Stimulated activated CD8-positive, alpha-beta memory T cell treated with anti-CD3 and anti-CD28 coated beads, Interleukin-15, amount 100 ng/mL, for 4 hours (primary cell): ENCODE measurements around the gene GNA15.
"Not testable (repeated sequence)": the region's sequence is repeated elsewhere in the genome, so short reads cannot be mapped to it uniquely, and the experiment has no call there.

Experiments
- DNase-seq, 2 donors: peaks; one replicate each; pipeline ENCODE4 v3.0.0-alpha.2; 2020; ENCODE audit warnings: low read depth in 2 of 2

The GNA15 gene

DNA sequence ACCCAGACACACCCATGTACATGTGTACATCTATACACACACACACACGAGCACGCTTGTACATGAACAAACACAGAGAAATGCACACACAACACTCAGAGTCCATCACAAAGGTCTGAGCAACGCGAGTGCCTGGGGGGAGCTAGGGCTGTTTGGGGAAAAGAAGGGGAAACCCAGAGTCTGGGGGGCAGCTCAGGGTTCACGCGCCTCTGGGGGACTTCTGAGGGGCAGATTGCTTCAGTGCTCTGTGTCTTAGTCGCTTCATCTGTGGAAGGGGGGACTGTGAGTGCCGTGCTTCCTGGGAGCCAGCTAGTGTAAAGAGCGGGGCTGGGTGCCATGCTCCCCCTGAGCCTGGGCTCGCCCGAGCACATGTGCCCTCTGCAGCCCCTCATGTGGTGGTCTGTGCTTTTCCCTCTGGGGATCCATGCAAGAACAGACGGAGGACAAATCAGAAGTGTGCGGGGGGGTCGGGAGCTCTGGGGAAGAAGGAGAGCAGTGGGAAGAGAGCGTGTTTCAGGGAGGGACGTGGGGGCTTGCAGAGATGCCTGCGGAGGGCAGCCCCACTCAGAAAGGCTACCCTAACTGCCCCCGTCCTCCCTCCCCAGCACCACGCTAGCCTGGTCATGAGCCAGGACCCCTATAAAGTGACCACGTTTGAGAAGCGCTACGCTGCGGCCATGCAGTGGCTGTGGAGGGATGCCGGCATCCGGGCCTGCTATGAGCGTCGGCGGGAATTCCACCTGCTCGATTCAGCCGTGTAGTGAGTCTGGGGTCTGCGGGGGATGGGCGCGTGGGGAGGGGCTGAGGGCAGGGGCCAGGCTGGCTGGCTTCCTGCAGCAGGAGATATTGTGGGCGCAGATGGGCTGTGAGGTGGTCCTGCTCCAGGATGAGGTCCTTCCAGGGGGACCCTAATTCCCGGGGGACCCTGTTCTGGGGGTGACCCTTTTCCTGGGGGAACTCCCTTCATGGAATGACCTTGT, 14.0 kb downstream of the GNA15 start:
- DNase-seq, result no peak

DNA sequence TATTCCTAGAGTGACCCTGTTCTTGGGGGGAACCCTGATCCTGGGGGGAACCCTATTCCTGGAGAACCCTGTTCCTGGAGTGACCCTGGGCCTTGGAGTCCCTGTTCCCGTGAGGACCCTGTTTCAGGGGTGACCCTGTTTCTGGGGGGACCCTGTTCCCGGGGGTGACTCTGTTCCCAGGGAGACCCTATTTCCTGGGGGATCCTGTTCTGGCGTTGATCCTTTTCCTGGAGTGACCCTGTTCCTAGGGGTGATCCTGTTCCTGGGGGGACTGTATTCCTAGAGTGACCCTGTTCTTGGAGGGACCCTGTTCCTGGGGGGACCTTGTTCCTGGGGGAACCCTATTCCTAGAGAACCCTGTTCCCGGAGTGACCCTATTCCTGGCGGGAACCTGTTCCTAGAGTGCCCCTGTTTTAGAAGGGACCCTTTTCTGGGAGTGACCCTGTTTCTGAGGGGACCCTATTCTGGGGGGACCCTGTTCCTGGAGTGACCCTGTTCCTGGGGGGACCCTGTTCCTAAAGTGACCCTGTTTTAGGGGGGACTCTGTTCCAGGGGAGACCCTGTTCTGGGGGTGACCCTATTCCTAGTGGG, 15.0 kb downstream of the GNA15 start:
- DNase-seq, result no peak

DNA sequence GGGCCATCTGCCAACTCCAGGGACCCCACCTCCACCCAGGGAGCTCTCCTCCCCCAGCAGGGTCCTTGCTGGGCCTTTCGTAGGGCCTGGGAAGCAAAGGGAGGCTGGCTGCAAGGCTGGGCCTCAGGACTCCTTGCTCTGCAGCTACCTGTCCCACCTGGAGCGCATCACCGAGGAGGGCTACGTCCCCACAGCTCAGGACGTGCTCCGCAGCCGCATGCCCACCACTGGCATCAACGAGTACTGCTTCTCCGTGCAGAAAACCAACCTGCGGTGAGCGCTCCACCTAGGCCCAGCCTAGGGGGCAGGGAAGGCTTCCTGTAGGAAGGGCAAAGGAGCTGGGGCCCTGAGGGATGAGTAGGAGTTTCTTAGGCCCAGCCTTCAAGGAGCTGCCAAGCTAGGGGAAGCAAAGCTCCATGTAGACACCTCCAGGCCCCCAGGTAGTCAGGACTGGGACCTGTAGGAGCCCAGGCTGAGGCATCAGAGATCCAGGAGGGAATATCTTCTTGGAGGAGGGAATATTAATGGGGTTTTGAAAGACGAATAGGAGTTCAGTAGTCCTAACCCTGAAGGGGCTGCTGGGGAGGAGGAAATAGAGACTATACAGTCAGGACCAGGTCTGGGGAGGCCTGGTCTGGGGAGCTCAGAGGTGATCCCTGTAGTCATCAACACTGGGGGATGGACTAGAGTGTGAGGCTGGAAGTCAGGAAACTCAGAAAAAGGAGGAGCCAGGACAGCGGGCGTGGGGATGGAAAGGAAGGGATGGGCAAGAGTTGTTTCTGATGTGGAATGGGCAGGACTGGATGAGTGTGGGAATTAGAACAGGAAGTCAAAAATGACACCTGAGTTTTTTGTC, 16.0 kb downstream of the GNA15 start:
- DNase-seq, result no peak

DNA sequence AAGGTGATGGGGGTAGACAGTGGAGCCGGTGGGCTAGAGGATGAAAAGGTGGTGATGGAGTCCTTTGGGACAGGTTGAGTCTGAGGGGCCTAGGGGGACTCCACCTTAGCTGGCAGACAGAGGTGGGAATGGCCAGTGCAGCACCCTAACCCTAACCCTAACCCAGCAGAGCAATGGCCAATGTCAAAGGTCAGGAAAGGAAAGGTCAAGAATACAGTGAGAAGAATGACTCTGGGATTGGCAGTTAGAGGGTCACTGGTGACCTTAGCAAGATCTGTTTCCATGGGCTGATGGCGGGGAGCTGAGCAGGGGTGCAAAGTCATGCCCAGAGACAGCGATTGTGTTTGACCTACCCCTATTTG, 16.6 kb downstream of the GNA15 start:
- no peak for DNase-seq

- DNase-seq, result no peak
Measured at GRCh38 chr19:3153286-3154230, 17.7 kb downstream of the GNA15 start.

DNA sequence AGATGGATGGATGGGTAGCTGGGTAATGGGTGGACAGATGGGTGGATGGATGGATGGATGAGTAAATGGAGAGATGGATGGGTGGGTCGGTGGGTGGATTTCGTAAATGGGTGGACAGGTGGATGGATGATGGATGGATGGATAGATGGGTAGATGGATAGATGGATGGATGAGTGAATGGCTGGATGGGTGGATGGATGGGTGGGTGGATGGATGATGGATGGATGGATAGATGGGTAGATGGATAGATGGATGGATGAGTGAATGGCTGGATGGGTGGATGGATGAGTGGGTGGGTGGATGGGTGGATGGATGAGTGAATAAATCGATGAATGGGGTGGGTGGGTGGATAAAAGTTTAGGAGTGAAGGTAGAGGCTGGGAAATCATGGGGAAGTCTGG, 18.6 kb downstream of the GNA15 start:
- not testable (repeated sequence) for DNase-seq

GRCh38 chr19:3154957-3155736, 19.3 kb downstream of the GNA15 start:
- peak; percentile 55 to 81 for DNase-seq

DNA sequence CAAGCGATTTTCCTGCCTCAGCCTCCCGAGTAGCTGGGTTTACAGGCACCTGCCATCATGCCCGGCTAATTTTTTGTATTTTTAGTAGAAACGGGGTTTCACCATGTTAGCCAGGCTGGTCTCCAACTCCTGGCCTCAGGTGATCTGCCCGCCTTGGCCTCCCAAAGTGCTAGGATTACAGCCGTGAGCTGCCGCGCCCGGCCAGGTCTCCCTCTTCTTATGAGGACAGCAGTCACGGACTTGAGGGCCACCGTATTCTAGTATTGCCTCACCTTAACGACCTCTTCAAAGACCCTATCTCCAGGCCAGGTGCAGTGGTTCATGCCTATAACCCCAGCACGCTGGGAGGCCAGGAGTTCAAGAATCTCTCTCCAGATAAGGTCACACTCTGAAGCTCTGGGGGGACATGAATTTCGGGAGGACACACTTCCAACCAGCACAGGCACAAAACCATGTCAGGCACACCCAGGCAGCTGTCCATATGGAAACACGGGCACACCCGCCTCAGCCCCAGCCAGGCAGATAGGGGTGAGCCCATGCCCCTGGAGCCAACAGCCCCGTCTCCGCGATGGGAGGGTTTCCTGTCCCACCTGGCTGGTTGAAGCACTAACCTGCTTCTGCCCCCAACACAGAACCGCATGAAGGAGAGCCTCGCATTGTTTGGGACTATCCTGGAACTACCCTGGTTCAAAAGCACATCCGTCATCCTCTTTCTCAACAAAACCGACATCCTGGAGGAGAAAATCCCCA, 21.4 kb downstream of the GNA15 start:
- DNase-seq, result no peak

GRCh38 chr19:3159565-3159964, 23.7 kb downstream of the GNA15 start:
- no peak for DNase-seq

GRCh38 chr19:3160219-3160618, 24.4 kb downstream of the GNA15 start:
- no peak for DNase-seq

GRCh38 chr19:3161453-3161852, 25.6 kb downstream of the GNA15 start:
- no peak for DNase-seq

DNA sequence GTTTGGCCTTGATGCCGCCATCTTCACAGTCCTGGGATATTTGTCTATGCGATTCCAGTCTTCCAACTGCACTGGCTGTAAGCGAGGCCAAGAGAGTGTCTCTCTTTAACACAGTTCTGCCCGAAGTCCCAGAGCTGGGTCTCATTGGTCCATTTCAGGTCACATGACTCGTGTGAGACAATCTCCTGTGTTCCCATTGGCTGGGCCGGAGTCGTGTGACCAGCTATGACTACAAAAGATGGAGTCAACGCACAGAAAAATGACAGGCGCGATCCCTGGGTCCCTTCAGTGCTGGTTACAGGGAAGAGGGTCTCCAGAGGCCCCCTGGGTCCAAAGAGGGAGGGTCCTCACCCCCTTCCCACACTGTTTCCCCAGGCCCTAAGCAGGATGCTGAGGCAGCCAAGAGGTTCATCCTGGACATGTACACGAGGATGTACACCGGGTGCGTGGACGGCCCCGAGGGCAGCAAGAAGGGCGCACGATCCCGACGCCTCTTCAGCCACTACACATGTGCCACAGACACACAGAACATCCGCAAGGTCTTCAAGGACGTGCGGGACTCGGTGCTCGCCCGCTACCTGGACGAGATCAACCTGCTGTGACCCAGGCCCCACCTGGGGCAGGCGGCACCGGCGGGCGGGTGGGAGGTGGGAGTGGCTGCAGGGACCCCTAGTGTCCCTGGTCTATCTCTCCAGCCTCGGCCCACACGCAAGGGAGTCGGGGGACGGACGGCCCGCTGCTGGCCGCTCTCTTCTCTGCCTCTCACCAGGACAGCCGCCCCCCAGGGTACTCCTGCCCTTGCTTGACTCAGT, 26.8 kb downstream of the GNA15 start:
- DNase-seq, result no peak

DNA sequence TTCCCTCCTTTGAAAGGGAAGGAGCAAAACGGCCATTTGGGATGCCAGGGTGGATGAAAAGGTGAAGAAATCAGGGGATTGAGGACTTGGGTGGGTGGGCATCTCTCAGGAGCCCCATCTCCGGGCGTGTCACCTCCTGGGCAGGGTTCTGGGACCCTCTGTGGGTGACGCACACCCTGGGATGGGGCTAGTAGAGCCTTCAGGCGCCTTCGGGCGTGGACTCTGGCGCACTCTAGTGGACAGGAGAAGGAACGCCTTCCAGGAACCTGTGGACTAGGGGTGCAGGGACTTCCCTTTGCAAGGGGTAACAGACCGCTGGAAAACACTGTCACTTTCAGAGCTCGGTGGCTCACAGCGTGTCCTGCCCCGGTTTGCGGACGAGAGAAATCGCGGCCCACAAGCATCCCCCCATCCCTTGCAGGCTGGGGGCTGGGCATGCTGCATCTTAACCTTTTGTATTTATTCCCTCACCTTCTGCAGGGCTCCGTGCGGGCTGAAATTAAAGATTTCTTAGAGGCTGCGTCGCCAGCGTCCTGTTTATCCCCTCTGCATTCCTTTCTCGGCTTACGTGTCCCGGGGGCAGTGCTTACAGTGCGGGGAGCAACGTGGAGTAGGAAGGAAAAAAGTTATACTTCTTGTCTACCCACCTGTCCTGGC, 27.5 kb downstream of the GNA15 start:
- DNase-seq, result peak; percentile 36 to 54

- DNase-seq, result no peak
Measured at GRCh38 chr19:3163943-3164342, 28.1 kb downstream of the GNA15 start.

- DNase-seq, result no peak
Measured at GRCh38 chr19:3167533-3168272, 31.9 kb downstream of the GNA15 start.

DNA sequence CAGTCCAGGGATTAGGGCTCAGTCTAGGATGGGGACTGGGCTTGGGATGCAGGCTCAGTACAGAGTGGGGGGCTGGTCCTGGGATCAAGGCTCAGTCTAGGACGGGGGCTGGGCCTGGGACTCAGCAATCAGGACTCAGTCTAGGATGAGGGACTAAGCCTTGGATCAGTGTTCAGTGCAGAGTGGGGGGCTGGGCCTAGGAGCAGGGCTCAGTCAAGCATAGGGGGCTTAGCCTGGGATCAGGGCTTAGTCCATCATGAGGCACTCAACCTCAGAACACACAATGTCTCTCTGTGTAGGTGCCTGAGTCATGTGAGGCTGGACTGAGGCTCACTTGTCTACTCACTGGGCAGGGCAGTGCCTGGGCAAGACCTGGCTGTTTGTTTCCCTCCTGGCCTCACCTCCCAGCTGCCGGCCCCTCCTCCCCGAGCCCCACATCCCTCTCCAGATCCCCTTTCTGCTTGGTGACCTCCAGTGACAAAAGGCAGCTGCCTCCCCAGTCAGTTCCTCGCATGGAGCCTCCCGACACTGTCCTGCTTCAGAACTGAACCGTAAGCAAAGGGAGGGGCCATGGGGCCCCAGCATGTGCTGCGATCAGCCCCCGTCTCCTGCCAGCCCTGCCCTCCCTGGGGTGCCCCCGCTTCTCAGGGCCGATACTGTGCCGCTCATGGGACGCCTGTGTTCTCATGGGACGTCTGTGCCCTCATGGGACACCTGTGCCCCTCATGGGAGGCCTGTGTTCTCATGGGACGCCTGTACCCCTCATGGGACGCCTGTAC, 36.2 kb downstream of the GNA15 start:
- DNase-seq, result no peak

DNA sequence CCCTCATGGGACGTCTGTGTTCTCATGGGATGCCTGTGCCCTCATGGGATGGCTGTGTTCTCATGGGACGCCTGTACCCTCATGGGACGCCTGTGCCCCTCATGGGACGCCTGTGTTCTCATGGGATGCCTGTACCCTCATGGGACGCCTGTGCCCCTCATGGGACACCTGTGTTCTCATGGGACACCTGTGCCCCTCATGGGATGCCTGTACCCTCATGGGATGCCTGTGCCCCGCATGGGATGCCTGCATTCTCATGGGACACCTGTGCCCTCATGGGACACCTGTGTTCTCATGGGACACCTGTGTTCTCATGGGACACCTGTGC, 36.8 kb downstream of the GNA15 start:
- DNase-seq, result not testable (repeated sequence)
